Activated naive CD8-positive, alpha-beta T cell treated with anti-CD3 and anti-CD28 coated beads, Interleukin-2, amount 50 U/mL, for 16 hours (primary cell): ENCODE measurements around the gene FBXW2.

Source experiments
- DNase-seq: peaks from one replicate; pipeline ENCODE4 v3.0.0-alpha.2; 2020; ENCODE audit warnings: low read depth, low spot score

Gene FBXW2

GRCh38 chr9:120742951-120743416 lies 50.2 kb downstream of the FBXW2 start:
- DNase-seq: no peak

- DNase-seq: no peak
Measured at GRCh38 chr9:120741701-120742100, 51.5 kb downstream of the FBXW2 start.

GRCh38 chr9:120741191-120741590 lies 52.0 kb downstream of the FBXW2 start:
- no peak for DNase-seq

- no peak for DNase-seq
Measured at GRCh38 chr9:120740132-120740531, 53.1 kb downstream of the FBXW2 start.

GRCh38 chr9:120737416-120738165 lies 55.6 kb downstream of the FBXW2 start:
- no peak for DNase-seq

GRCh38 chr9:120736881-120737280 lies 56.3 kb downstream of the FBXW2 start:
- DNase-seq: no peak

GRCh38 chr9:120735415-120736126 lies 57.6 kb downstream of the FBXW2 start:
- no peak for DNase-seq

GRCh38 chr9:120734607-120735410 lies 58.4 kb downstream of the FBXW2 start:
- DNase-seq: no peak

- no peak for DNase-seq
Measured at GRCh38 chr9:120733190-120733589, 60.0 kb downstream of the FBXW2 start.

GRCh38 chr9:120730654-120731514 lies 62.3 kb downstream of the FBXW2 start:
- DNase-seq: no peak

GRCh38 chr9:120729791-120730241 lies 63.4 kb downstream of the FBXW2 start:
- DNase-seq: no peak

GRCh38 chr9:120726484-120726883 lies 66.7 kb downstream of the FBXW2 start:
- no peak for DNase-seq

- DNase-seq: no peak
Measured at GRCh38 chr9:120725907-120726306, 67.3 kb downstream of the FBXW2 start.

GRCh38 chr9:120724757-120725400 lies 68.3 kb downstream of the FBXW2 start:
- no peak for DNase-seq

- no peak for DNase-seq
Measured at GRCh38 chr9:120723565-120723964, 69.7 kb downstream of the FBXW2 start.

- DNase-seq: no peak
Measured at GRCh38 chr9:120720404-120720803, 72.8 kb downstream of the FBXW2 start.

- DNase-seq: no peak
Measured at GRCh38 chr9:120718316-120718715, 74.9 kb downstream of the FBXW2 start.

- DNase-seq: no peak
Measured at GRCh38 chr9:120717176-120717575, 76.0 kb downstream of the FBXW2 start.

- DNase-seq: no peak
Measured at GRCh38 chr9:120716483-120716882, 76.7 kb downstream of the FBXW2 start.

GRCh38 chr9:120715389-120715924 lies 77.8 kb downstream of the FBXW2 start:
- DNase-seq: no peak
